ENCODE data around the gene ANTKMT.
"Not testable (repeated sequence)": the region's sequence is repeated elsewhere in the genome, so short reads cannot be mapped to it uniquely, and the experiment has no call there.

ANTKMT gene

DNA sequence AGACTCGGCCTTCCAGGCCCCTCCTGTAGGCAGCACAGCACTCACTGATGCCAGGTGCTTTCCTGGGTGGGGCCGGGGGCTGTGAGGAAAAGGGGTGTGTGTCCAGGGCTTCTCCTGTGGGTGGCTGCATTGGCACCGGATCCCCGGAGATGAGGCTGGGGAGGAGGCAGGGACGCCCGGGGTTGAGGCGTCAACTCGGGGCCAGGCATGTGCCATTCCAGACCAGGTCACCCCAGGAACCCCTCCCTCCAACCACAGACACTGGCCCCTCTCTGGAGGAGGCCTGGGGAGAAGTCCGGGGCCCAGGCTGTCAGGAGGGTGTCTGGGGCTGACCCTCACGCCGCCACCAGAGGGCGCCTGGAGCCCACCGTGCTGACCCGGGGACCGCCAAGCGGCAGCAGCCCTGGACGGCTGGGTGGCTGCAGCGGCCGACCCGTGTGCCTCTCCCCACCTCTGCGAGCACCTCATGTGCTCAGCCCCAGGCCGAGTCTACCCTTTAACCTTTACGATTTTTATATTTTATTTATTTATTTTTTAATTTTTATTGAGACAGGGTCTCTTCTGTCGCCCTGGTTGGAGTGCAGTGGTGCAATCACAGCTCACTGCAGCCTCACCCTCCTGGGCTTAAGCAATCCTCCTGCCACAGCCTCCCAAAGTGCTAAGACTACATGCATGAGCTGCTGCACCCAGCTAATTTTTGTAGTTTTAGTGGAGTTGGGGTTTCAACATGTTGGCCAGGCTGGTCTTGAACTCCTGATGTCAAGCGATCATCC is 9.2 kb upstream of the ANTKMT start:
- peaks cover 20% of the 10 kb centered on the region for H3K27me3 Mint-ChIP-seq
- ATAC-seq (ENCODE audit: low read depth) (peak; percentile 67), DNase-seq (ENCODE audit: low spot score in 2 of 2) (peak; percentile 83 to 89)
- no peaks in the 10 kb centered on the region for H3K9me3 Mint-ChIP-seq
- no peak overlapping the region for H3K27ac Mint-ChIP-seq
- H3K4me3 Mint-ChIP-seq = no peak overlapping the region
- peaks cover 5% of the 10 kb centered on the region for H3K4me1 Mint-ChIP-seq
- H3K36me3 Mint-ChIP-seq = no peaks in the 10 kb centered on the region

DNA sequence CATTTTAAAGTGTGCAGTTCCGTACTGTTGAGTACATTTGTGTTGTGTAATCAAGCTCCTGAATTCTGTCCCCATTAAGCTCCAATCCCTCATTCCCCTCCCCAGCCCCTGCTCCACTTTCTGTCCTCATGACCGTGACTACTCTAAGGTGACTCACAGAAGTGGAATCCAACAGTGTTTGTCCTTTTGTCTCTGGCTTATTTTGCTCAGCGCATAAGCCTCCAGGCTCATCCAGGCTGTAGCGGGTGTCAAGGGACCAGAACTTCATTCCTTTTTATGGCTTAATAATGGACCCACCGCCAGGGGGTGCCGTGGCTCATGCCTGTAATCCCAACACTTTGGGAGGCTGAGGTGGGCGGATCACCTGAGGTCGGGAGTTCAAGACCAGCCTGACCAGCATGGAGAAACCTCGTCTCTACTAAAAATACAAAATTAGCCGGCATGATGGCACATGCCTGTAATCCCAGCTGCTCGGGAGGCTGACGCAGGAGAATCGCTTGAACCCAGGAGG is 8.2 kb upstream of the ANTKMT start:
- not testable (repeated sequence) for H3K27ac Mint-ChIP-seq; H3K36me3 Mint-ChIP-seq; H3K4me1 Mint-ChIP-seq; DNase-seq (ENCODE audit: low spot score in 2 of 2); H3K9me3 Mint-ChIP-seq; ATAC-seq (ENCODE audit: low read depth); H3K4me3 Mint-ChIP-seq
- H3K27me3 Mint-ChIP-seq = peaks cover 17% of the 10 kb centered on the region

DNA sequence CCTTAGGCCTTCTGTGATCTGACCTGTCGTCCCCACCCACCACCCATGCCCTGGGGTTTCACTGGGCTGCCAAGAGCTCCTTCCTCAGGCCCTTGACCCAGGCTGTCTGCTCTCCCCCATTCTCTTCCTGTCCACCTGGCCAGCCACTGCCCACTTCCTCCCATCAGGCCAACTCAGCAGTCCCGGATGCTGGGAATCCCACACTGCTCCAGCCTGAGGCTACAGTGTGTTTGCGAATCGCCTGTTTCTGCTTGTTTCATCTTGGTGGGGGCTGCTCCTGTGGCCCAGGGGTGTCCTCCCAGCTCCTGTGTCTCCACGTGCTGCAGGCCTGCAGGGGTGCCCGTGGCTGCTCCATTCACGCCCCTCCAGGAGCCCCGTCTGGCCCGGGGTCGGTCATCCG is 6.9 kb upstream of the ANTKMT start:
- ATAC-seq (ENCODE audit: low read depth) (no peak), DNase-seq (ENCODE audit: low spot score in 2 of 2) (no peak)
- Mint-ChIP-seq H3K4me3 (no peak overlapping the region), H3K4me1 (peaks cover 7% of the 10 kb centered on the region), H3K36me3 (no peaks in the 10 kb centered on the region), H3K27me3 (peaks cover 11% of the 10 kb centered on the region), H3K9me3 (no peaks in the 10 kb centered on the region), H3K27ac (no peak overlapping the region)

DNA sequence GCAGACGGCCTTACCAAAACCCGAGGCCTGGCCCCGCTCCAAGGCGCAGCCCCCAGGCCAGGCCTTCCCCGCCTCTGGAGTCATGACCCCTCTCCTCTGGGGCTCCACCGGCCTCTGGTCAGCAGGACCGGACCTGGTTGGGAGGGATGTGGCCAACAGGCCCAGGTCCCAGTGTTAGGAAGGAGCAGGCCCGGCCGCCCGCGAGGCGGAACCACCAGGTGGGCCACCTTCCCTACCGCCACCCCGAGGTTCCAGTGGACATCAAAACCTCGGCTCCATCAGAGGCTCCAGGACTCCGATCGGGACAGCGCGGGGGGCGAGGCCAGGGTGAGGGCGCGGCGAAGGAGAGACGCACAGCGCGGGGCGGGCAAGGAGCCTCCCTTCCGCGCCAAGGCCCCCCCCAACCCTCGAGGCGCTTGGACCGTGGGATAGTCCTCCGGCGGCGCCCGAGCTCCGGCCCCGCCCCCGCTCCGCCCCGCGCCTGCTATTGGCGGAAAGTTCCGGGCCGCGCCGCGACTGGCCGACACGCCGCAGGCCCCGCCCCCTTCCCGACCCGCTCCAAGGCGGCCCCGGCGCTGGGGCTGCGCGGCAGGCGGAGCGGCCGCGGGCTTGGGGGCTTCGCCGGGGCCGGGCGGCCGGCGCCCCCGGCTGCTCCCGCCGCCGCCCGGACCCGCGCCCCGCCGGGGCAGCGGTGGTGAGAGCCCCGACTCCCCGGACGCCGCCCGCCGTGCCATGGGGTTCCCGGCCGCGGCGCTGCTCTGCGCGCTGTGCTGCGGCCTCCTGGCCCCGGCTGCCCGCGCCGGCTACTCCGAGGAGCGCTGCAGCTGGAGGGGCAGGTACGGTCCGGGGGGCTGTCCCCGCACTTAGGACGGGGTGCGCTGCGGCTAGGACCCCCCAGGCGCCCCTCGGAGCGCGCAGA is 6.1 kb upstream of the ANTKMT start, which contains the start of gene METRN:
Gene METRN (plus strand): TSS at position 561 of the 919 bp plus-strand sequence. CDS start 172 bp downstream, at position 733.
- H3K4me3 Mint-ChIP-seq = peak within 1 kb of the TSS; percentile 54
- ATAC-seq (ENCODE audit: low read depth) (peak; percentile 87), DNase-seq (ENCODE audit: low spot score in 2 of 2) (peak; percentile 81 to 84)
- H3K27me3 Mint-ChIP-seq = peaks cover 5% of the 10 kb centered on the region
- peaks cover 10% of the 10 kb centered on the region for H3K4me1 Mint-ChIP-seq
- H3K27ac Mint-ChIP-seq = no peak within 1 kb of the TSS
- H3K9me3 Mint-ChIP-seq = no peaks in the 10 kb centered on the region
- H3K36me3 Mint-ChIP-seq = no peaks in the 10 kb centered on the region

DNA sequence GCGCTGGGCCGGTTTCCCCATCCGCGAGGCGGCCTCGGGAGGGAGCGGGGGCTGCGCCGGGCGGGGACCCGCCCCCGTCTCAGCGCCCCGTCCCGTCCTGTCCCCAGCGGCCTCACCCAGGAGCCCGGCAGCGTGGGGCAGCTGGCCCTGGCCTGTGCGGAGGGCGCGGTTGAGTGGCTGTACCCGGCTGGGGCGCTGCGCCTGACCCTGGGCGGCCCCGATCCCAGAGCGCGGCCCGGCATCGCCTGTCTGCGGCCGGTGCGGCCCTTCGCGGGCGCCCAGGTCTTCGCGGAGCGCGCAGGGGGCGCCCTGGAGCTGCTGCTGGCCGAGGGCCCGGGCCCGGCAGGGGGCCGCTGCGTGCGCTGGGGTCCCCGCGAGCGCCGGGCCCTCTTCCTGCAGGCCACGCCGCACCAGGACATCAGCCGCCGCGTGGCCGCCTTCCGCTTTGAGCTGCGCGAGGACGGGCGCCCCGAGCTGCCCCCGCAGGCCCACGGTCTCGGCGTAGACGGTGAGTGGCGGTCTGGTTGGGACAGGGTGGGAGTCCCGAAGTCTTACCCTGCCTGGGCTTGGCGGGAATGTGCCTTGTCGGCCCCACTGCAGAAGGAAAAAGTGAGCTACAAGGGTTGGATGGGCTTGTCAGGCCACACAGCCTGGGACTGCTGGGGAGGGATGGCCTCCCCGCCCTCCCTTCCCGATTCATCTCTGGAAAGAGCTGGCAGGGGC is 5.3 kb upstream of the ANTKMT start:
- Mint-ChIP-seq H3K27me3 (peaks cover 4% of the 10 kb centered on the region), H3K4me3 (peak overlapping the region; percentile 32), H3K9me3 (no peaks in the 10 kb centered on the region), H3K27ac (no peak overlapping the region), H3K36me3 (no peaks in the 10 kb centered on the region), H3K4me1 (peaks cover 14% of the 10 kb centered on the region)
- ATAC-seq (ENCODE audit: low read depth) (peak; percentile 6), DNase-seq (ENCODE audit: low spot score in 2 of 2) (peak in 1 of 2 donors; percentile 54)

DNA sequence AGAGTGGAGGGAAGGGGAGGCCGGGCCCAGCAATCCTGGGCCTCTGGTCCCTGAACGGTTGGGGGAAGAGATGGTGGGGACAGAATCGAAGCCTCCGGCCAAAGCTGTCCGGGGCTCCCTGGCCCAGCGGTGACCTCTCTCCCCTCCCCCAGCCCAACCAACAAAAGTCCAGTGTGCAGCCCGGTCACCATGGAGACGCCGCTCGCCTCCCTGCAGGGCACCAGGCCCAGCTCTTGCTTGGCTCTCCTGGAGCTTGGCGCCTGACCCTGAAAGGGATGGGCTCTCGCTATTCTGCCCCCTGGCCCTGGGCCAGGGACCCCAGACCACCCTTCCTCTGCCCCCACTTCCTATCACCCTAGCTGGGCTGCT is 4.8 kb upstream of the ANTKMT start:
- H3K4me1 Mint-ChIP-seq = peaks cover 14% of the 10 kb centered on the region
- DNase-seq (ENCODE audit: low spot score in 2 of 2) = no peak
- ATAC-seq (ENCODE audit: low read depth) = no peak
- peaks cover 4% of the 10 kb centered on the region for H3K27me3 Mint-ChIP-seq
- H3K27ac Mint-ChIP-seq = no peak overlapping the region
- no peaks in the 10 kb centered on the region for H3K36me3 Mint-ChIP-seq
- H3K4me3 Mint-ChIP-seq = peak overlapping the region; percentile 60
- no peaks in the 10 kb centered on the region for H3K9me3 Mint-ChIP-seq

DNA sequence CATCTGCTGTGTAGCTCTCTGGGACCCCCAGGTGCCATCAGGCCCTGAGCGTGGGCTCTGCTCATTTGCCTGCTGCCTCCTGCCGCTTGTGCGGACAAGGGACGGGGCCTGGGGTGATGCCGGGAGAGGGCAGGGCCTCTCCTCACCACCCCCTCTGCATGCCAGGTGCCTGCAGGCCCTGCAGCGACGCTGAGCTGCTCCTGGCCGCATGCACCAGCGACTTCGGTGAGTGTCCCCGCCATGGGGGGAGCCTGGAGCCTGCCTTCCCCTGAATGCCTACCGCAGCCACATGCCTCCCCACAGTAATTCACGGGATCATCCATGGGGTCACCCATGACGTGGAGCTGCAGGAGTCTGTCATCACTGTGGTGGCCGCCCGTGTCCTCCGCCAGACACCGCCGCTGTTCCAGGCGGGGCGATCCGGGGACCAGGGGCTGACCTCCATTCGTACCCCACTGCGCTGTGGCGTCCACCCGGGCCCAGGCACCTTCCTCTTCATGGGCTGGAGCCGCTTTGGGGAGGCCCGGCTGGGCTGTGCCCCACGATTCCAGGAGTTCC is 4.1 kb upstream of the ANTKMT start:
- H3K27me3 Mint-ChIP-seq = peaks cover 4% of the 10 kb centered on the region
- peaks cover 14% of the 10 kb centered on the region for H3K4me1 Mint-ChIP-seq
- H3K27ac Mint-ChIP-seq = no peak overlapping the region
- no peaks in the 10 kb centered on the region for H3K9me3 Mint-ChIP-seq
- DNase-seq (ENCODE audit: low spot score in 2 of 2) = no peak
- H3K36me3 Mint-ChIP-seq = no peaks in the 10 kb centered on the region
- no peak for ATAC-seq (ENCODE audit: low read depth)
- H3K4me3 Mint-ChIP-seq = peak overlapping the region; percentile 60

DNA sequence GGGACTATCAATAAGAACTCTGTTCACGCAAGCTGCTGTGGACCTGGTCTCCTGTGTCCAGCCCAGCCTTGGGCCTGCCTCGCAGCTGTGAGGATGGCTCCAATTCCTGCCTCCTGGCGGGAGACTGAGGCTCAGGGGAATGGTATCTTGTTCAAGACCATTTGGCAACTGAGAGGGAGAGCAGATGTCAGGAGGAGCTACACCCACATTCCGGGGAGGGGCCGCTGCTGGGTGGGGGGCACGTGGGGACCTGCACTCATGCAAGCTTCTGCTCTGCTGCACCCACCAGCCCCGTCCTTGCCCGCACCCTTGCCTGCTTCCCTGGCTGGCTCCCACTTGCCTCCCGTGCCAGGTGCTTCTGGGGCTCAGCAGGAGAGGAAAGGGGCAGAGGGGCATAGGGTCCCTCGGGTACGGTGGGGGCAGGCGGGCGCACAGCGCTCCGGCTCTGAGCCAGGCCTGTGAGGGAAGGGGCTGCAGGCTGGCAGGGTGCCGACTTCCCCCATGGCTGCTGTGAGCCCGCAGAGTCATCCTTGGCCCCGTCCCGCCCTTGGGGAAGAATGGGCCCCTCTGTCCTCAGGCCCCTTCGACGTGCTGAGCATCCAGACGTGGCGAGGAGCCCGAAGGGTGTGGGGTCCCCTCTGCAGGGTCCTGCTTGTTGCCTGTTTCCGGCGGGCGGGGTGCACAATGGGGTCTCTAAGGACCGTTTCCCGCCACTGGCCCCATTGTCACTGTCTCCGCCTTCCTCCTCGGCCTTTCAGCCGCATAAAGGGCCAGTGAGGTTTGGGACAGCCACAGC is 3.3 kb upstream of the ANTKMT start:
- no peak for ATAC-seq (ENCODE audit: low read depth)
- DNase-seq (ENCODE audit: low spot score in 2 of 2) = no peak
- Mint-ChIP-seq H3K27ac (no peak overlapping the region), H3K4me1 (peaks cover 16% of the 10 kb centered on the region), H3K27me3 (peaks cover 4% of the 10 kb centered on the region), H3K9me3 (no peaks in the 10 kb centered on the region), H3K4me3 (no peak overlapping the region), H3K36me3 (no peaks in the 10 kb centered on the region)

DNA sequence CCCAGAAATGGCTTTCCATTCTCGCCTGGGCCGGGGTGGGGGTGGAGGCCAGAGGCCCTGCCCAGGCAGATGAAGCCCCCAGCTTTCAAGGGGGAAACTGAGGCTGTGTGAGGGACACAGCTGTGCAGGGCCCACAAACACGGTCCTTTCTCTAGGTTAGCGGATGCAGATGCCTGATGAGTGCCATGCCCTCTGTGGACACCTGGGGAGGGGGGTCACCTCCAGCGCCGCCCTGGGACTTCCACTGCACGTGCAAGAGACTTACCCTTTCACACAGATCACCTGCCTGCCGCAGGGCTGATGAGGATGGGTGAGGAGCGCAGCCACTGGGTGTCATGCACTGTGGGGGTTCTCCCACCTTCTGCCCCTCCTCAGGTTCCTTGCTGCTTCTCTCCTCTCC is 2.6 kb upstream of the ANTKMT start:
- peaks cover 18% of the 10 kb centered on the region for H3K4me1 Mint-ChIP-seq
- H3K9me3 Mint-ChIP-seq = no peaks in the 10 kb centered on the region
- H3K4me3 Mint-ChIP-seq = no peak overlapping the region
- DNase-seq (ENCODE audit: low spot score in 2 of 2) = no peak
- ATAC-seq (ENCODE audit: low read depth) = no peak
- no peak overlapping the region for H3K27ac Mint-ChIP-seq
- peaks cover 4% of the 10 kb centered on the region for H3K27me3 Mint-ChIP-seq
- no peaks in the 10 kb centered on the region for H3K36me3 Mint-ChIP-seq

DNA sequence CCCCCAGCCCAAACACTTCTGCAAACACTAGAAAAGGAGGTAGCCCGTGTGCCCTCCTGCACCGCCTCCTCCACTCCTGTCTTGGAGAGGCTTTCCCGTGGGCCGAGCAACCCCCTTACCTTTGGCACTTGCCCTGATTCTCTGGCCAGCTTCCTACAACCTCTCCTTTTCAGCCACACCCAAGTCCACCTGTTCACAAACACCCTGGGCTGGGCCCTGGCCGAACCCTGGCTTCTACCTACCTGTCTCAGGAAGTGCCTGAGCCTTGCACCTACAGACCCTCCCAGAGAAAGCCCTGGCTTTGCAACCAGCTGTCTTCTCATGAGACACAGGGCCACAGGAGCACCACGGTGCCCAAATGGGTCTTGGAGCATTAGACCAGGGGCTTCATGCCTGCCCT is 2.0 kb upstream of the ANTKMT start:
- Mint-ChIP-seq H3K4me1 (peaks cover 18% of the 10 kb centered on the region), H3K27me3 (peaks cover 4% of the 10 kb centered on the region), H3K36me3 (no peaks in the 10 kb centered on the region), H3K4me3 (peak overlapping the region; percentile 16), H3K27ac (no peak overlapping the region), H3K9me3 (no peaks in the 10 kb centered on the region)
- DNase-seq (ENCODE audit: low spot score in 2 of 2) (no peak), ATAC-seq (ENCODE audit: low read depth) (no peak)

DNA sequence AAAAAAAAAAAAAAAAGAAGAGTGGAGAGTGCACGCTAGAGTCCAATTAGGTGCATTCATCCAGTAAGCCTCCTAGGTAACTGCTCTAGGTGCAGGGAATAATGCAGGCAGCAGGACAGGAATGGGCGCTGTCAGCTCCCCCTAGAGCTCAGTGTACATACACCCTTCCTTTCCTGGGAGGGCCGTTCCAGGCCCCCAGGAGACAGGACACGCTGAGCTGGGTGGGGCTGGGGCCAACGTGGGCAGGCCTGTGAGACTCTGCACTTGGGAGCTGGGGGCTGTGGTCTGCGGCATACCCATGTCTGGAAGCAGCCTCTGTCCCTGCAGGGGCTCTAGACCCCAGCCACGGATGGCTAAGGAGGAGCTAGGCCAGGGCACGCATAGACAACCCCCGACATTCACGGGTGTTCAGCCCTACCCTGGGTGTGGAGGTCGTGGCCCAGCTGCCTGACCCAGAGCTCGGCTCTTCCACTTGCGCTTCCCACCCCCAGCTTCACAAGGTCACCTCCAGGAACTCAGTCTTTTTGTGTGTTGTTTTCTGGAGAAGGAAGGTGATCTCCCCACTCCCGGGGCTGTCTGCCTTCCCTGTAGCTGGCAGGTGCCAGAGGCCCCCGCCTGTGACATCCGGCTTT is 1.0 kb upstream of the ANTKMT start:
- peak overlapping the region; percentile 43 for H3K27ac Mint-ChIP-seq
- no peaks in the 10 kb centered on the region for H3K9me3 Mint-ChIP-seq
- peaks cover 16% of the 10 kb centered on the region for H3K4me1 Mint-ChIP-seq
- no peak for ATAC-seq (ENCODE audit: low read depth)
- peak overlapping the region; percentile 82 for H3K4me3 Mint-ChIP-seq
- H3K36me3 Mint-ChIP-seq = no peaks in the 10 kb centered on the region
- H3K27me3 Mint-ChIP-seq = peaks cover 2% of the 10 kb centered on the region
- DNase-seq (ENCODE audit: low spot score in 2 of 2) = no peak

DNA sequence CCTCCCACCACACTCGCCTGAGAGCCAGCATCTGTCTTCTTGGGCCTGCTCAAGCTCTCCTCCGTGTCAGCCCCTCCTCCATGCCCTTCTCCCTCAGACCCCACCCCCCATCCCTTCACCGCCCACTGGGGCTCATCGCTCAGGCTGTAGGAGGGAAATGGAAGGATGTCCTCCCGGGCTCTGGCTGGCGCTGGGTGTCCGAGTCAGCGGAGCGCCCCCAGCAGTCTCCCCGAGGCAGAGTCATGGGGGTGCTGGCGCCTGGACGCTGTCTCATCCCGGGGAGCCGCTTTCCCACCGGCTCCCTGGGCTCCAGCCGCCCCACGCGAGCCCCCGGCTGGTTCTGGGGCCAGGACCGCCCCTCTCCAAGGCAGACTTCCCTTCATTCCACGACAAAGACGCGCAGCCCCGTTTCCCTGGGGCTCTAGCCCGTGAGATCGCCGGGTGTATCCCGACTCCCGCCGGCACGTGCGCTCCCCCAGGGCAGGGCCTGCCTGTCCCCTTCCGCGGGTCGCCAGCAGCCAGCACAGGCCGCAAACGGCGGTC is 428 bp upstream of the ANTKMT start:
- peak overlapping the region; percentile 43 for H3K27ac Mint-ChIP-seq
- peaks cover 16% of the 10 kb centered on the region for H3K4me1 Mint-ChIP-seq
- peak overlapping the region; percentile 82 for H3K4me3 Mint-ChIP-seq
- H3K27me3 Mint-ChIP-seq = peaks cover 2% of the 10 kb centered on the region
- ATAC-seq (ENCODE audit: low read depth) (peak; percentile 4), DNase-seq (ENCODE audit: low spot score in 2 of 2) (no peak)
- no peaks in the 10 kb centered on the region for H3K36me3 Mint-ChIP-seq
- H3K9me3 Mint-ChIP-seq = no peaks in the 10 kb centered on the region

Measured in memory B cell (primary cell).